GM21825 (cell line): ENCODE data around the gene SMC4.
A peak's percentile ranks its signal among the peaks of the same experiment; 100 is the strongest.

Source experiments
- ATAC-seq: cut with Tn5 transposase; IDR thresholded peaks from one replicate; pipeline ENCODE4 v1.9.1; 2021; ENCODE audit warnings: mild to moderate bottlenecking, moderate library complexity; ENCODE audit not compliant: unreplicated experiment

The SMC4 gene

GRCh38 chr3:160393346-160394008, 6.0 kb upstream of the SMC4 start:
- no peak for ATAC-seq

GRCh38 chr3:160394009-160394392, 5.4 kb upstream of the SMC4 start:
- no peak for ATAC-seq

GRCh38 chr3:160395297-160395696, 4.2 kb upstream of the SMC4 start:
- no peak for ATAC-seq

- peak; percentile 13 for ATAC-seq
Observed at GRCh38 chr3:160398820-160399124, 678 bp upstream of the SMC4 start.

- peak; percentile 8 for ATAC-seq
Observed at GRCh38 chr3:160400030-160400701, 716 bp downstream of the SMC4 start.

GRCh38 chr3:160400702-160401150, 1.3 kb downstream of the SMC4 start:
- ATAC-seq, result no peak

GRCh38 chr3:160401291-160402095, 2.0 kb downstream of the SMC4 start:
- no peak for ATAC-seq

GRCh38 chr3:160402221-160403027, 3.0 kb downstream of the SMC4 start:
- ATAC-seq, result no peak

- ATAC-seq, result no peak
Observed at GRCh38 chr3:160403028-160403545, 3.6 kb downstream of the SMC4 start.

GRCh38 chr3:160403796-160404470, 4.5 kb downstream of the SMC4 start:
- ATAC-seq, result no peak

GRCh38 chr3:160409812-160410610, 10.6 kb downstream of the SMC4 start:
- no peak for ATAC-seq

GRCh38 chr3:160412477-160412876, 13.0 kb downstream of the SMC4 start:
- ATAC-seq, result no peak

- ATAC-seq, result peak; percentile 78
Observed at GRCh38 chr3:160413613-160414248, 14.3 kb downstream of the SMC4 start.

- no peak for ATAC-seq
Observed at GRCh38 chr3:160417311-160417710, 17.9 kb downstream of the SMC4 start.

GRCh38 chr3:160427832-160428424, 28.5 kb downstream of the SMC4 start:
- no peak for ATAC-seq

GRCh38 chr3:160434071-160434470, 34.6 kb downstream of the SMC4 start:
- ATAC-seq, result no peak

GRCh38 chr3:160435095-160435494, 35.6 kb downstream of the SMC4 start:
- no peak for ATAC-seq

- no peak for ATAC-seq
Observed at GRCh38 chr3:160435747-160436146, 36.3 kb downstream of the SMC4 start.

GRCh38 chr3:160437083-160437455, 37.6 kb downstream of the SMC4 start:
- no peak for ATAC-seq
